HG03575 (cell line): ENCODE data around the gene FSTL4.

Experiments
- ATAC-seq: cut with Tn5 transposase; IDR thresholded peaks from one replicate; pipeline ENCODE4 v1.9.1; 2021; ENCODE audit not compliant: unreplicated experiment, insufficient number of reproducible peaks, low FRiP score; ENCODE audit errors: extremely low read depth

The FSTL4 gene

GRCh38 chr5:133254803-133255202 lies 357.5 kb downstream of the FSTL4 start:
- no peak for ATAC-seq

- ATAC-seq, result no peak
These were observed 358.7 kb downstream of the FSTL4 start for GRCh38 chr5:133253671-133254070.

GRCh38 chr5:133253070-133253469 lies 359.3 kb downstream of the FSTL4 start:
- ATAC-seq, result no peak

GRCh38 chr5:133252133-133252480 lies 360.2 kb downstream of the FSTL4 start:
- ATAC-seq, result no peak

GRCh38 chr5:133251296-133252132 lies 360.8 kb downstream of the FSTL4 start:
- ATAC-seq, result no peak

GRCh38 chr5:133250527-133250926 lies 361.8 kb downstream of the FSTL4 start:
- no peak for ATAC-seq

GRCh38 chr5:133249593-133249992 lies 362.7 kb downstream of the FSTL4 start:
- ATAC-seq, result no peak

GRCh38 chr5:133247881-133248624 lies 364.3 kb downstream of the FSTL4 start:
- no peak for ATAC-seq

- ATAC-seq, result no peak
These were observed 365.1 kb downstream of the FSTL4 start for GRCh38 chr5:133247151-133247709.

- no peak for ATAC-seq
These were observed 365.8 kb downstream of the FSTL4 start for GRCh38 chr5:133246376-133247150.

- no peak for ATAC-seq
These were observed 366.3 kb downstream of the FSTL4 start for GRCh38 chr5:133246053-133246370.

- no peak for ATAC-seq
These were observed 366.9 kb downstream of the FSTL4 start for GRCh38 chr5:133245191-133246052.

GRCh38 chr5:133244242-133244641 lies 368.1 kb downstream of the FSTL4 start:
- no peak for ATAC-seq

- no peak for ATAC-seq
These were observed 369.1 kb downstream of the FSTL4 start for GRCh38 chr5:133243196-133243595.

- ATAC-seq, result no peak
These were observed 370.0 kb downstream of the FSTL4 start for GRCh38 chr5:133242221-133242835.

- ATAC-seq, result no peak
These were observed 370.9 kb downstream of the FSTL4 start for GRCh38 chr5:133241179-133242092.

GRCh38 chr5:133240425-133241091 lies 371.8 kb downstream of the FSTL4 start:
- ATAC-seq, result no peak
